Germinal center (tissue), 1 donor: ENCODE data around the gene PDE4D.

Experiments used
- DNase-seq: peaks from one replicate; pipeline ENCODE4 v3.0.0; 2012; ENCODE audit warnings: mixed read lengths, low spot score

Gene PDE4D

DNA sequence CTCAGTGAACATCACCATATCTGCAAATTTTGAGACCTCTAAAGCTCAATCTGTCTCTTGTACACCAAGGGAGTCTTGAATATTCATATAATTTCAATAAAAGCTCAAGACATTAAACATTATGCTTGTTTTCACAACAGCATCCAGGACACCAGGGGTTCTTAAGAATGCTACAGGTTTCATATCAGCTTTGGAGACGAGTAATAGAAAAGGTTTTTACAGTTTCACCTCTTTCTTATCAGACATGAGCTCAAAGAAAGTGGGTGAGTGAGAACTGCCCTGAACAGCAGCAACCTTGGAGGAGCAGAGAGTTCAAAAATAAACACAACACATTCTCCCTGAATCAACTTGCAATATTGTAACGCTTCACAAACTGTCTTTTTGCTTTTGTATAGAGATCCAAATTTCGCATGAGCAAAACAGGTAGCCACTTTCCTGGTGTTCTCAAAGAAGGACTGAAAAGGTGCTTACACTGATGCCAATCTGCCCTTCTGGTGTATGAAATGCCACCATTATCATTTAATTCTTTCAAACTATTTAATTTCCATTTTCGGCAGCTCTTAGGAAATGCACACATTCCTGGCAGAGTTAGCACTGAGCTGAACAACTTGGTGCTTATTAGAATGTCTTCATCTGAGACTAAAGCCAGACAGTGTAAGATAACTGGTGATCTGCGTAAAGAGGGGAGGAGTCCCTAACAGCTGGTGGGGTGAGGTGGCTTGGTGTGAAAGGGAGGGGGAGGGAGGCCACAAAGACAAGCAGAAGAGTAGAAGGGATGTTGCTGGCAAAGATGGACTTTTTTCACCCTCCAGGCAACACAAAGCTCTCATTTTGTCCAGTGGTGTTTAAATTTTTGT, 535.3 kb downstream of the PDE4D start:
- no peak for DNase-seq

DNA sequence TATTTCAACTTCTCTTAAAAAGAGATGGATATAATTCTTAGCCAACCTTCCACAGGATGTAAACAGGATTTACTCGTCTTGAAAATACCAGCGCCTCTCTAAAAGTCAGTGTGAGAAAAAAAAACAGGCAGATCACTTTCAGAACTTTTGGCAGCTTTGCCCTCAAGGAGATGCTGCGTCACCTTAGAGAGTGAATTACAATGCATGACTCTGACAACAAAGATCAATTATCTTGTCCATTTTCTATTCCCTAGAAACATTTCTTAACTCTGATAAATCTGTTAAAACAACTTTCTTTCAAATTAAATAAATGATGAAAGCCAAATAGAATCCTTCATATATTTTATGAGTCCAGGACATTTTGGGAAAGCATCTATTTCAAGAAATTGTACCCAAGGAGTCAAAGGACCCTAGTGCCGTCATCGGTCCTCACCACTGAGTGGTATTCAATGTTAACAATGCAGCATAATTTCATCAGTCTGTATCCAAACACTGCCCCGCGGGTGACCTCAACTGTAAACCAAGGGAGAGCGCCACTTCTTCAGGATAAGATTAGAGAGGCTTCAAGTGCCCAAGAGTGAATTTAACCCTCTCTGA, 536.0 kb downstream of the PDE4D start:
- no peak for DNase-seq

DNA sequence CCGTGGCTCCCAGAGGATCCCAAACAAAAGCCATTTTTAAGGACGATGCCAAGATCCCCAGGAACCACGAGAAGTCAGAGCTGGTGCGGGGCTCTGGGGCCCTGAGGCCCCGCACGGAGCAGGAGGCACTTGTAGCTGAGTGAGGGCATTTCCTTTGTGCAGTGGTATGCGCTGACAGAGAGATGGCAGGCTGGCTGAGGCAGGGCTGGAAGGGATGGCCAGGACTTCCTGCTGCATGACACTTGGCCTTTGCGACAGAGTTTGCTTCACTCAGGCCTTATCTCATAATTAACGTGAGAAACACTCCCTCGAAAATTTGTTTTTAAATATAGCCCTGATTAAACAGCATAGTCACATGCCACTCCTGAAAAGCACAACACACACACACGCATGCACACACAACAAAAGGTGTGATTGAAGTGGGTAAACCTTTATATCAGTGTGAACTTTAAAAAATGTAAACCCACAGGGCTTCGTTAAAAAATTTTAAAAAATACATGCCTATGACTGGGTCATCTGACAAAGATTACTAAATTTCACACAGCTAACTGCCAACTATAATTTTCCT, 536.6 kb downstream of the PDE4D start:
- DNase-seq: no peak

DNA sequence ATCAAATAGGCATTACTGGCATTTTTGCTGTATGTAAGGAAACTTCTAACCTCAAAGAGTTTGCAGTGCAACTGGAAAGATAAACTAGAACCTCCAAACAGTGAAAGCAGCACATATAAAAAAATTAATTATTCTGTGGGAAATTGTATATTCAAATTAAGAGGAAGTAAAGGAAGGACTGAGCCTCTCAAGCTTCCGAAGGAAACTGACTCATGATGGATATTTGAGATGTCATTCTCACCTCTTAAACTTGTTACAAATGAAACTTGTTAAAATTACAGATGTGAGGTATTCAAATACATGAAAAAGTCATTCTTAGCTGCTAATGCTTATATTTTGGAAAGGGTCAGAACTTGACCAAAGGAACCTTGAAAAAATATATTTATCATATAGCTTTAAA, 538.7 kb downstream of the PDE4D start:
- DNase-seq: no peak

DNA sequence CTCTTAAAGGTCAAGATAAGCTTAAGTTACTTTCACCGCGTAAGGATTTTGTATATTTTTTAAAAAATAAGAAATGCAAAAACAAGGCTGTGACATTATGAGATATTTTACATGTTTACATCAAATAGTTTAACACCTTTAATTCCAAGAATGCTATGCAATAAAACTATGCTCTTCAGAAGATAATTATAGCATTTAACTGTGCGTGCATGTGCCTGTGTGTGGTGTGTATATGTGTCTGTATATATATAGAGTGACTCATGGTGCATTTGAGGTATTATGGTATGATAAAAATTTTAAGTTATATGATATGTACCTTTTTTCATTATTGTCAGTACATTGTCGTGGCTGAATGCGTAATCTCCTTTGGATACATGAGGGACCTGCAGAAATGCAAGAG, 539.3 kb downstream of the PDE4D start:
- no peak for DNase-seq

DNA sequence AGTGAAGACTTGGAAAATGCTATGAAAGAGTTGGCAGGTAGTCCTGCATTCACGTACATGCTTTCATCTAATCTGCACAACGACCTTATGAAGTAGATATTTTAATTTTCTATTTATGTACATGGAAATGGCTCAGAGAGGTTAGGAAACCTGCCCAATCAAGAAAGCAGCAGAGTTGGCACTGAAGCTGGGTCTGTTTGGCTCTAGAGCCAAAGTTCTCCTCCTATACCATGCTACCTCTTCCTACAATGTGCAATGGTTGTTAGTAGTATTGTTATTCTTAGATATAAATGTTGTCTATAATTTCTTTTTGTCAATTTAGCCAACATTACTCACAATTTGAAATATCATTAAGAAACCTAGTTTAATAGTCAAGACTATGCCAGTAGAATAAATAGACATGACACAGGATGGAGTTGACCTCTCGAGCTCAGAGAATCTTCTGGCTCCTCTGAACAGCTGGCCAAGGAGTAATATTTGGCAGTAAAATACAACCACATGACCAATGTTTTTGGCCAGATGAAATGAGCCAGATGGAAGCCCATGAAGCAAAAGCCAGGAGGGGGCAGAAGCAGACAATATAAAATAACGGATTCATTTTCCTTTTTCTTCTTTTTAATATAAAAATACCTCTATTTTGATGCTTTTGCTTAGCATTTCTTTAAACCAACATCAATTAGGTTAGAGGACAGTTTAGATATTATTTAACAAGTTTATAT, 542.3 kb downstream of the PDE4D start:
- DNase-seq: no peak

DNA sequence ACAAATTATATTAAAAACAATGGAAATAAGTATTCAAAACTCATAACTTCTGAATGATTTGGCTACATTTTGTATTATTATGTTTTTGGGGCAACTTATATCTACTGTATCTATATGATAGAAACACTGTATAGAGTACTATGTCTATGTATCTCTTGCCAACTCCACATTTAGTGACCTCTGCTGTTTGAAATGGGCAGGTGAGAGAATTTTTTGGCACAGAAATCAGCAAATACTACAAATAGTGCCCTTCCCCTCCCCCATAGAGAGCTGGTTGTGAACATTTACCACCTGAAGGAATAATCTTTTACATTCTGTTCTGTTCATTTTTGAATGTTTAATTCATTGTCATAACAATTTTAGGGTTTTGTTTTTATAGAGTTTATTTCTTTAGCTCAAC, 545.3 kb downstream of the PDE4D start:
- DNase-seq: no peak

DNA sequence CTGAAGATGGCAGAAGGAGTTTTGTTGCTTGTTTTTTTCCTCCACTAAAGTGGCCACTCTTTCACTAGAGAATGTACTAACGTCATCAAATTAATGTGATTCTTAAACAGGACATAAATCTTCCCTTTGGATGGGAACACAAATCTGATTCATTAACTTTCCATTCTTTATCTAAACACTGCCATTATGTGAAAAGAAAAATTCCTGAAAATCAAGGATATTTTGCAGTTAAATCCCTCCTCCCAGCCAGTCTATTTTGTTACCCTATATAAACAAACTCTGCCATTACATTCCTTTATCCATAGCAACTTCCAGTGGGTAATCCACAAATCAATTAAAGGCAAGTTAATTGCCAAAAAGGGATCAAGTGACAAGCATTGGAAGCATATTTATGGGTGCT, 546.5 kb downstream of the PDE4D start:
- DNase-seq: no peak

DNA sequence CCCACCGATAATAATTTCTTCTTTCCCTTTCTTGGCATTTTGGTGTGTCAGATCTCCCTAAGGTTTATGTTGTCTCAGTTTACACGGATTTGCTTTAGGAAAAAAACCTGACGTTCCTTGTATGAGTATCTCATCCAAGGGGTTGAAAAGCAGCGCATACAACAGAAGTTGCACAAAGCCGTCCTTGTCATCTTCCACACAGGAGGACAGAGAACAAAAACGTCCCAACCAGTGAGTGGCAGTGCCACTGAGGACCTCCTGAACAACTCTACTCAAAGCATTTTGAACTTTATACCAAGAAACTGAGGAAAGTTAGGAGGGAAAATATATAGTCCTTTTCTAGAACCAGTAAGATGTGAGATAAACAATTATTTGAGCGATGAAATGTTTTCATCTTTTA, 547.0 kb downstream of the PDE4D start:
- no peak for DNase-seq

DNA sequence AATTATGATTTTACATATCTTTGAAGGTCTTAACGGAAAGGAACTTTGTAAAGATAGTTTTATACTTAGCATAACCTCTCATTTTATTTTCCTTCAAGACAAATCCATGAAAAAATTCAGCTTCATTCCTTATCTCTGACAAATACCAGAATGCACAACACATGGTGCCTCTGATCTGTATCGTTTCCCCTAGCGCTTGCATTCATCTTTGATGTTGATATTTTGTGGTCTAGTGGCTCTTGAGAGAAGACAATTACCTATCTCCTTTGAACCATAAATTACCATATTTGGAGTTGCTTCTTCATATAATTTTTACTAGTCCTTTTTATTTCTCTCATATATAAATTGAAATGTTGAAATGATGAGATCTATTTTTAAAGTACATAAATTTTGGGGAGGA, 551.3 kb downstream of the PDE4D start:
- DNase-seq: no peak

DNA sequence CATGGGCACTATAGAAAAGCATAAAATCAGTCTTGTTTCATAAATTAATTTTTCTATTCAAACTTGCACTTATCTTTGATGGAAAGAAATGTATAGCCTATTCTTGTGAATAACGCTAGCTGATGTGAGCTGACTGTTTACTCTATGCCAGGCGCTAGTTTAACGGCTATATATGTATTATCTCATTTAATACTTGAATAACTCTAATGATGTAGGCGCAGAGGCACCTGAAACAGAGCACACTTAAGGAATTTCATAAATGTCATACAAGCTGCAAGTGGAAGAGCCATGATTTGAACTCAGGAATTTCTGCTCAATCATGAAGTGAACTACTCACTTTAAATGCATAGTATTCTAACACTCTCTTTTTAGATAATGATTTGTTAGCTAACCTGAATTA, 551.8 kb downstream of the PDE4D start:
- DNase-seq: no peak

DNA sequence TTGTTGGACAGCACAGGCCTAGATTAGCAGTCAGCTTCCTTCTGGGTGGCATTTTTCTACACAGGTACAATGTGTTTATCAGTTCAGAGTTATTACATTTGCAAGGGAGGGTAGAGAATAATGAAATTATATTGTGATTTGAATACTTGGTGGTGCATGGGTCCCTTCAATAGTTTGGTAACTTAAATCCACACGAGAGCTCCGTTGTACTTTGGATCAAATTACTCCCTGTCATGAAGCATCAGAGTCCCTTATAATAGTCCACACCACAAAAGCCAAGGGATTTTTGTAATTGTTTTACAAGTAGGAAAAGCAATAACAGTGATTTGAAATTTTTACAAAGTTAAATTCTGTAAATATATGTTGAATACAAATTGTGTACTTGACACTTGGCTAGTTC, 552.4 kb downstream of the PDE4D start:
- no peak for DNase-seq

DNA sequence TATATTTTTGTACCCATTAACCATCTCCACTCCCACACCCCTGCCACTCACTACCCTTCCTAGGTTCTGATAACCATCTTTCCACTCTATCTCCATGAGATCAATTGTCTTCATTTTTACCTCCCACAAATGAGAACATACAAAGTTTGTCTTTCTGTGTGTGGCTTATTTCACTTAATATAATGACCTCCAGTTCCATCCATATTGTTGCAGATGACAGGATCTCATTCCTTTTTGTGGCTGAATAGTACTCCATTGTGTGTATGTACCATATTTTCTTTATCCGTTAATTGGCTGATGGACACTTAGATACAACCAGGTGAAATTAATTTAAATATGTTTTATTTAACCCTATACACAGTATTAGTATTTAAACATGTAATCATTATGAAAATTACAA, 552.9 kb downstream of the PDE4D start:
- no peak for DNase-seq

DNA sequence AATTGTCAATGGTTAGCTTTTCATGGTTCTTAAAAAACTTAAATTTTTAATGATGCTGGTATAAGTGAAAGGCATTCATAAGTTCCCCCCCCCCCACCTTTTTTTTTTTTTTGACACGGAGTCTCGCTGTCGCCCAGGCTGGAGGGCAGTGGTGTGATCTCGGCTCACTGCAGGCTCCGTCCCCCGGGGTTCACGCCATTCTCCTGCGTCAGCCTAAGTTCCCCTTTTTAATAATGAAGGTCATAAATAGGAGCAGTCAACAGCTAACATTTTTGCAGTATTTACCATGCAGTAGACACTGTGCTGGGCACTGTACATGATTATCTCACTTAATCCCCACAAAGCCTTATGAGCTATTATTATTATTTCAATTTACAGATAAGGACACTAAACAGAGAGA, 556.3 kb downstream of the PDE4D start:
- DNase-seq: no peak

DNA sequence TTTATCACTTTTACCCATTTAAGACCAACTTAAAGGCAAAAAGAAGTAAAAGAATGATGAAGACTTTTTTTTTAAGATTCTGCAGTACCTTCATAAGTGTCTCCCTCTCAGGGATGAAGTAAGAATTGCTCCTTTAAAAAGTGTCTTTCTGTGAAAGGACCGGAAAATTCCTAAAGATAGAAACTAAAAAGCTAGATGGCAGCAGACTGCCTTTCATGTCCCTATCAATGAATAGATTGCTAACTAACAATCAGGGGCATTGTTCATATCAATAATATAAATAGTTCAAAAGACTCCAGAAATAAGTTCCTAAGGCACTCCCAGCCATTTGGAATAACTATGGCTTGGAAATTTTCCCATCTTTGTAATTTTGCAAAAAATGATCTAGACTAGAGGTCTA, 558.0 kb downstream of the PDE4D start:
- no peak for DNase-seq

DNA sequence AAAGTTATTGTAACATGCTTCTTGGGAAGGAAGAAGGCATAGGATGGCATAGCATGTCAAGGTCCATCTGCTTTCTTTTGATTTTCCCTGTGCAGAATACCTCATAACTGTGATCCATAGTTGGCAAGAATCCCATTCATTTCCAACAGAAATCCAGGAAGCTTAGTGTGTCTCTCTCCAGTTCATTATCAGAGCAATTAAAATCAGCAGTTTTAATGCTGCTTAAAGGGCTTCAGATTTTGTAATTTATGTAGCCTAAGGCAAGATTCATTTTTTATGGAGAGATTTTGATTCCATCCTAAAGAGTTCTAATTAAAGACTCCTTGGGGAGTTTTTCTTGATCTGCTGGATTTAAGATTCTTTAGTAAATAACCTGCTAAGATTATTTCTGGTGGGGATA, 560.1 kb downstream of the PDE4D start:
- no peak for DNase-seq

DNA sequence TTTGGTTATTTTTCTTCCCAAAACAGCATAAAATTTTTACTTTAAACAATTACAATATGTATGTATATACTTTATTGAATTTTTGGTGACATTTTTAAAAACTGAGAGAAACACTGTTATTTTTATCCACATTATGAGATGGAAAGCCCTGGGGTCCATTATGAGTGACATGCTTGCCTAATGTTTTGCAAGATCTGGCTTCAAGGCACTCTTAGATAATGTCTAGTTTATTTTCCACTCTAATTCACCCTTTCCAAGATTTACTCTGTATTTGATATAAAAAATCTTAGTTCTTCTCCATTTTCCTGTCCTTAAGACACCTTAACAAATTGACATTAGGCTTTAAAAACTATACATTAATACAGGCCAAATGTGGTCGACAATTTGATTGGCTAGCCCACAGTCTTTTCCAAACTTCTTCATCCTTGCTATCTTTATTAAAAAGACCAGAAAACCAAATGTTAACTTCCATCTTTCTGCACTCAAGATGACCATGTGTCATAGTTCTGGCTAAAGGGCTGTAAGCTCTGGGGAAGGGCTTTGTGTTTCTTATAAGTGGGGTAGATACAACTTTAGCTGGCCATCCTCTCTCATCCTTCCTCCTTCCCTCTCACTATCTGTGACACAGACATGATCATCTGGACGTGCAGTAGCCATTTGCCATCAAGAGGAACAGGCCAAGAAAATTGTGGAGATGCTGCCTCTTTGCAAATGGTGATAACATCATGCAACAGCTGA, 561.1 kb downstream of the PDE4D start:
- no peak for DNase-seq

DNA sequence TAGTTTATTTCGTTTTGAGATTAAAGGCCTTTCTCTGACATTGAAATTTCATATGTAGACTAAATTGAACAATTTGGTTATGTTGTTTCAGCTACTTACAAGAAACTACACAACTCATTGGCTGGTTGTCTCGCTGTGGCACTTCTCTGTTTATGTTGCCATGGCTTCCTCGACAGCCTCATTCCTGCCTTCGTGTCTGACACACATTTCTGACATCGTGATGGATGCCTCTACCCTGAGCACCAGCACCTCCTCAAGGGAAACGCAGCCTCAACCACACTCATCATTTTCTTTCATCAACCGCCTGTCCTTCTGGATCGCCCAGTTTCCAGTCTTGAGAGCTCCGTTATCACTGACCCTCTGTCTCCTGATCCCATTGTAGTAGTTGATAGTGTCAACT, 562.8 kb downstream of the PDE4D start:
- DNase-seq: no peak

DNA sequence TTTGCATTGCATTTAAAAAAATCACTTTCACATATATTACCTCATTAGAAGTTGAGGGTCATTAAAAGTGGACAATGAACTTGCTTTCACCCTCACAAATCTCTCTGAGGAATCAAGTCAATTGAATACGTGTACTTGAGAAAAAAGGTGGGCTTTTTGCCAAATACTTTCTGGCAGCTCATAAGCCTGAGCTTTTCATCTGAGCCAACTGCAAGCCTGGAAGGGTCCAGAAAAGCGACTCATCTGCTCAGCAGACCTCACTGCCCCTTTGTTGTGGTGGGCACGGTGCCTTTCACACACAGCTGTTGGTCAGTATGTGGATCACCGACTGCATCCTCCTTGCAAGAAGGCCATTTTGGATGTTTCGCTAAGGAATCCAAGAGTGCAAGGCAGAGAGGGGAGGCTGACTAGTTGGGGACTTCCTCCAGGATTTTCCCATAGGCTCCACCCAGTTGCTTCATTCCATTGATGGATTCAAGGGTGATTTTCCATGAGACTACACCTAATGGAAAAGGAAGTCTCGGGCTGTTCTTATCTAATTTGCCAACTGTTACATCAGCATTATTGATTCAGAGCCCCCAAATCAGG, 564.7 kb downstream of the PDE4D start:
- no peak for DNase-seq

DNA sequence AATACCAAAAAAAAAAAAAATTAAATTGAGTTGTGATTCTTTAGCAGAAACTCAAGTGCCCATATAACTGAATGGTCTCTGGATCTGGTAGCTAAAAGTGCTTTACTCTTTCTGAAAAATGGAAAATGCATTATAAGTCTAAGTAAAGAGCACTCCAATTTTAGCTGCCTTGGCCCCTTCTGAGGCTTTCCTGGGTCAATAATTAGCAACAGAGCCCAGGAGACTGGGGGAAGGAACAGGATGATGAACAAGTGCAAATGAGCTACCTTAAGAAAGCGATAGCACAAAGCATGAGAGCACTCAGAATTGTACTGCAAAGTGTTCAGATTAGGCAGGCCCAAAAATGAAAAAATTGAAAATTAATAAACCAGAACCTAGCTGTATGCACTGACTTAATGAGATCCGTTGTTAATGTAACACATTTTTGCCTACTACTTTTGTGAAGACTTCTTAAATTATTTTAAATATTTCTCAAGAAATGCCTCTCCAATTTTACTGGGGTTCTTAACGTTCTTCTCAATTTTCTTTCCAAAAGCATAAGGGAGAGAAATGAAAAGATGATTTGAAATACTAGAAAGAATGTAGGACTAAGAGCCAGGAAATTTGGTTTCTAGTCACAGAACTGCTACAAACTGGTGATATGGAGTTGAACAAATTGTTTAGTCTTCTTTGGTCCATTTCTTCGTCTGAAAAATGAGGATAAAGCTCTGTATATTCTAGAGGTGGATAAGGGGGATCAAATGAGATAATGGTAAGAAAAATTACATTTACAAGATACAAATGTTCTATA, 566.1 kb downstream of the PDE4D start:
- DNase-seq: no peak

DNA sequence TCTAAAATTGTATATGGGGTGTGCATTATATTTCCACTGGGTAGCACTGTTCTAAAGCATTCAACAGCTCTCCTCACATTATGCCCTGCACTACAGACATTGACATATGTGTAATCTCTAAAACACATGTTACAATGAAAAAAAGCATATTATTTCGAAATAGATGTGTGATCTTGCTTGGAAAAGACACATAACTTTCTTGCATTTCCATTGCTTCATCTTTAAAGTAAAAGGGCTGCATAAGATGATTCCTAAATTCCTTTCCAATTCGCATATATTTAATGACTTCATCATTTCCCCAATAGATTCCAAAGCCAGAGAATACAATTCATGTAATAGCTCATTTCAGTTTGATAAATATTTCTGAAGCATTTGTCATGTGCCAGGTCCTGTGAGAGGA, 566.9 kb downstream of the PDE4D start:
- DNase-seq: no peak
